Mammary epithelial cell (primary cell): ENCODE results near the gene NEIL1.

Experiments used
- EZH2 ChIP-seq: IDR thresholded peaks from 2 replicates; pipeline ENCODE4 v1.6.1; 2012; ENCODE audit warnings: low read length, inconsistent platforms, borderline replicate concordance
- TF ChIP-seq, protein P1 (sequence below), 2 donors: IDR thresholded peaks in 1 of 2; conservative IDR thresholded peaks in 1 of 2; 2 replicates each; pipeline ENCODE4 v1.5.1; 2011 to 2012; ENCODE audit warnings: inconsistent platforms in 2 of 2, low read length in 2 of 2, mild to moderate bottlenecking in 2 of 2, control low read depth in 1 of 2, low read depth in 1 of 2; ENCODE audit not compliant: insufficient read depth in 1 of 2; ENCODE audit errors: extremely low read depth in 1 of 2

DNA sequence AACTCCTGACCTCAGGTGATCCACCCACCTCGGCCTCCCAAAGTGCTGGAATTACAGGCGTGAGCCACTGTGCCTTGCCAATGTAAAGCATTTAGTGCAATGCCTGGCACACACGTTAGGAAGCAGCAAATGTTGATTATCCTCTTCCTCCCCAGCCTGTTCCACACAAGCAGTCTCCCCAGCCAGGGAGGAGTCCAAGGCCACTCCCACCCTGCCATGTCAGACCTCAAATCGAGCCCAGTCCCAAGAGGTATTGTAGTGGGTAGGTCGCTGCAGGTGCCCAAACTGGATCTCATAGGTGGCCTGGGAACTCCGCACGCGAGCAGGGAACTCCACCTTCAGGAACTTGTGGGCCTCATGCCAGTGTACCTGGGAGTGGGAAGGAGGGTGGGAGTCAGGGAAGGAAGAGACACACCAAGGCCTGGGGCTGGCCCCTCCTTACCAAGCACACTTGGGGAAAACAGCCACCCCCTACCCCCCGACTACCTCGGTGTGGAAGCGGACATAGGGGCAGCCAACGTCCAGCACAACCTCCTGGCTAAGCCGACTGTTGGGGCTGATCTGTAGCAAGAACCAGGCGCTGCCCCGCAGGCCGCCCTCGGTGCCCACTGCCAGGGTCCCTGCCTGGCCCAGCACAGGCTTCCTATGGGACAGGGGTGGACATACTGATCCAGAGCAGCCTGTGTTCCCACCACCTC, 11.3 kb downstream of the NEIL1 start:
- TF ChIP-seq, protein P1, sequence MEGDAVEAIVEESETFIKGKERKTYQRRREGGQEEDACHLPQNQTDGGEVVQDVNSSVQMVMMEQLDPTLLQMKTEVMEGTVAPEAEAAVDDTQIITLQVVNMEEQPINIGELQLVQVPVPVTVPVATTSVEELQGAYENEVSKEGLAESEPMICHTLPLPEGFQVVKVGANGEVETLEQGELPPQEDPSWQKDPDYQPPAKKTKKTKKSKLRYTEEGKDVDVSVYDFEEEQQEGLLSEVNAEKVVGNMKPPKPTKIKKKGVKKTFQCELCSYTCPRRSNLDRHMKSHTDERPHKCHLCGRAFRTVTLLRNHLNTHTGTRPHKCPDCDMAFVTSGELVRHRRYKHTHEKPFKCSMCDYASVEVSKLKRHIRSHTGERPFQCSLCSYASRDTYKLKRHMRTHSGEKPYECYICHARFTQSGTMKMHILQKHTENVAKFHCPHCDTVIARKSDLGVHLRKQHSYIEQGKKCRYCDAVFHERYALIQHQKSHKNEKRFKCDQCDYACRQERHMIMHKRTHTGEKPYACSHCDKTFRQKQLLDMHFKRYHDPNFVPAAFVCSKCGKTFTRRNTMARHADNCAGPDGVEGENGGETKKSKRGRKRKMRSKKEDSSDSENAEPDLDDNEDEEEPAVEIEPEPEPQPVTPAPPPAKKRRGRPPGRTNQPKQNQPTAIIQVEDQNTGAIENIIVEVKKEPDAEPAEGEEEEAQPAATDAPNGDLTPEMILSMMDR (conservative IDR thresholded peaks at IDR 0.05 in 1 of 2, IDR thresholded peaks at IDR 0.05 in 1 of 2; ENCODE audit: extremely low read depth in 1 of 2, insufficient read depth in 1 of 2, low read depth in 1 of 2, low read length in 2 of 2): no peak
- TF ChIP-seq EZH2: no peak
